PFSK-1 (cell line): Measurements from ENCODE around the gene RASAL3.

ENCODE experiments used
- POLR2AphosphoS5 ChIP-seq: IDR thresholded peaks from 2 replicates; pipeline ENCODE4 v1.6.1; 2012; ENCODE audit warnings: low read depth, mild to moderate bottlenecking, control low read depth, low read length, moderate library complexity
- SIN3A ChIP-seq: IDR thresholded peaks from 2 replicates; pipeline ENCODE4 v1.6.1; 2012; ENCODE audit warnings: mild to moderate bottlenecking, low read length, moderate library complexity, borderline replicate concordance; ENCODE audit not compliant: insufficient read depth
- TAF1 ChIP-seq: IDR thresholded peaks from 2 replicates; pipeline ENCODE4 v1.6.1; 2012; ENCODE audit warnings: low read length, control low read depth, borderline replicate concordance; ENCODE audit not compliant: insufficient read depth
- TF ChIP-seq, protein P1 (sequence below), 2 experiments: IDR thresholded peaks; 2 replicates each; pipeline versions ENCODE4 v1.6.1 to v1.8.0; 2011 to 2012; ENCODE audit warnings: low read depth in 2 of 2, low read length in 2 of 2, control low read depth in 1 of 2, inconsistent platforms in 1 of 2, mild to moderate bottlenecking in 1 of 2, moderate library complexity in 1 of 2; ENCODE audit not compliant: insufficient read depth in 1 of 2

DNA sequence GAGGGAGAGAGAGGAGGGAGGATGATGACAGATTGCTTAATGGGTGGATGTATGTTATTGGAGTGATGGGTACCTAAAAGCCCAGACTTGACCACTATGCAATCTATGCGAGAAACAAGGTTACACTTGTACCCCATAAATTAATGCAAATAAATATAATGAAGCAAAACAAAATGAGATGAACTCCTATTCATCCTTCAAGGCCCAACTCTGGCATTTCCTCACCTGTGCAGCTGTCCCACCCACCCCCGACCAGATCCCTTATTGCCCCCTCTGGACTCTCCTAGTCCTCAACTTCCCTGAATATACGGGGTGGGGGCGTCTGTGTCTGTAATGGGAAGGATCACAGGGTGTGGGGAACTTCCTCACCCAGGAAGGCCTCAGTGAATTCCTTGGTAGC lies 10.8 kb upstream of the RASAL3 start:
- TF ChIP-seq POLR2AphosphoS5 (no peak), TAF1 (no peak), SIN3A (no peak)
- TF ChIP-seq, protein P1, sequence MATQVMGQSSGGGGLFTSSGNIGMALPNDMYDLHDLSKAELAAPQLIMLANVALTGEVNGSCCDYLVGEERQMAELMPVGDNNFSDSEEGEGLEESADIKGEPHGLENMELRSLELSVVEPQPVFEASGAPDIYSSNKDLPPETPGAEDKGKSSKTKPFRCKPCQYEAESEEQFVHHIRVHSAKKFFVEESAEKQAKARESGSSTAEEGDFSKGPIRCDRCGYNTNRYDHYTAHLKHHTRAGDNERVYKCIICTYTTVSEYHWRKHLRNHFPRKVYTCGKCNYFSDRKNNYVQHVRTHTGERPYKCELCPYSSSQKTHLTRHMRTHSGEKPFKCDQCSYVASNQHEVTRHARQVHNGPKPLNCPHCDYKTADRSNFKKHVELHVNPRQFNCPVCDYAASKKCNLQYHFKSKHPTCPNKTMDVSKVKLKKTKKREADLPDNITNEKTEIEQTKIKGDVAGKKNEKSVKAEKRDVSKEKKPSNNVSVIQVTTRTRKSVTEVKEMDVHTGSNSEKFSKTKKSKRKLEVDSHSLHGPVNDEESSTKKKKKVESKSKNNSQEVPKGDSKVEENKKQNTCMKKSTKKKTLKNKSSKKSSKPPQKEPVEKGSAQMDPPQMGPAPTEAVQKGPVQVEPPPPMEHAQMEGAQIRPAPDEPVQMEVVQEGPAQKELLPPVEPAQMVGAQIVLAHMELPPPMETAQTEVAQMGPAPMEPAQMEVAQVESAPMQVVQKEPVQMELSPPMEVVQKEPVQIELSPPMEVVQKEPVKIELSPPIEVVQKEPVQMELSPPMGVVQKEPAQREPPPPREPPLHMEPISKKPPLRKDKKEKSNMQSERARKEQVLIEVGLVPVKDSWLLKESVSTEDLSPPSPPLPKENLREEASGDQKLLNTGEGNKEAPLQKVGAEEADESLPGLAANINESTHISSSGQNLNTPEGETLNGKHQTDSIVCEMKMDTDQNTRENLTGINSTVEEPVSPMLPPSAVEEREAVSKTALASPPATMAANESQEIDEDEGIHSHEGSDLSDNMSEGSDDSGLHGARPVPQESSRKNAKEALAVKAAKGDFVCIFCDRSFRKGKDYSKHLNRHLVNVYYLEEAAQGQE (IDR thresholded peaks at IDR 0.05; ENCODE audit: insufficient read depth in 1 of 2, low read depth in 2 of 2, low read length in 2 of 2), result no peak
